OCI-LY1 (cell line): ENCODE data around the gene CCDC102B.

Experiments used
- H2AFZ ChIP-seq: fragments of 200-600 bp; sonication (generic), shearing (Covaris generic); 2 replicates; pipeline ENCODE4 v1.6.0; 2014; ENCODE audit warnings: antibody characterized with exemption, mild to moderate bottlenecking, low read length
- H3F3A ChIP-seq: fragments of 200-600 bp; sonication (generic), shearing (Covaris generic); 2 replicates; pipeline ENCODE4 v1.6.0; 2014; ENCODE audit warnings: mild to moderate bottlenecking, antibody characterized with exemption, low read length, moderate library complexity; ENCODE audit not compliant: insufficient read depth
- H3K27ac ChIP-seq: fragments of 200-600 bp; sonication (generic); 2 replicates; pipeline ENCODE4 v1.5.1; 2014; ENCODE audit warnings: low read length, mixed run types, mild to moderate bottlenecking, low read depth; ENCODE audit not compliant: poor library complexity, severe bottlenecking
- H3K27me3 ChIP-seq: fragments of 200-600 bp; sonication (generic); 2 replicates; pipeline ENCODE4 v1.6.0; 2014; ENCODE audit warnings: antibody characterized with exemption, mild to moderate bottlenecking, low read length, moderate library complexity; ENCODE audit not compliant: insufficient read depth
- H3K36me3 ChIP-seq: fragments of 200-600 bp; sonication (generic); 2 replicates; pipeline ENCODE4 v1.6.1; 2014; ENCODE audit warnings: mild to moderate bottlenecking, antibody characterized with exemption, low read length, moderate library complexity, mixed read lengths; ENCODE audit not compliant: insufficient read depth
- H3K4me1 ChIP-seq: fragments of 200-600 bp; sonication (generic); 2 replicates; pipeline ENCODE4 v1.5.1; 2014; ENCODE audit warnings: mild to moderate bottlenecking, low read length, moderate library complexity; ENCODE audit not compliant: insufficient read depth, severe bottlenecking
- H3K4me2 ChIP-seq: fragments of 200-600 bp; sonication (generic), shearing (Covaris generic); 2 replicates; pipeline ENCODE4 v1.6.1; 2014; ENCODE audit warnings: low read length
- H3K4me3 ChIP-seq: fragments of 200-600 bp; sonication (generic); 2 replicates; pipeline ENCODE4 v1.5.1; 2014; ENCODE audit warnings: low read length, low read depth, mild to moderate bottlenecking, mixed read lengths; ENCODE audit not compliant: poor library complexity, severe bottlenecking
- H3K79me2 ChIP-seq: fragments of 200-600 bp; shearing (Covaris generic); 2 replicates; pipeline ENCODE4 v1.6.1; 2016; ENCODE audit warnings: mixed run types, low read length, mixed read lengths; ENCODE audit not compliant: insufficient read depth
- H3K9ac ChIP-seq: fragments of 200-600 bp; sonication (generic), shearing (Covaris generic); 2 replicates; pipeline ENCODE4 v1.6.1; 2014; ENCODE audit warnings: mild to moderate bottlenecking, low read length, mixed read lengths
- H3K9me2 ChIP-seq: fragments of 200-600 bp; sonication (generic), shearing (Covaris generic); 2 replicates; pipeline ENCODE4 v1.6.1; 2014; ENCODE audit warnings: low read depth, mild to moderate bottlenecking, low read length, mixed read lengths
- H3K9me3 ChIP-seq: fragments of 200-600 bp; shearing (Covaris generic); 2 replicates; pipeline ENCODE4 v1.6.1; 2014; ENCODE audit warnings: low read length, mixed read lengths
- H4K20me1 ChIP-seq: fragments of 200-600 bp; sonication (generic), shearing (Covaris generic); 2 replicates; pipeline ENCODE4 v1.6.0; 2016; ENCODE audit warnings: mild to moderate bottlenecking, low read length; ENCODE audit not compliant: insufficient read depth
- EZH2 ChIP-seq: fragments of 200-600 bp; sonication (generic), shearing (Covaris generic); IDR thresholded peaks from 2 replicates; pipeline ENCODE4 v1.8.0; 2017; ENCODE audit warnings: borderline replicate concordance, mixed run types, mild to moderate bottlenecking, antibody characterized with exemption, low read length, moderate library complexity, mixed read lengths
- TF ChIP-seq, protein P1 (sequence below): fragments of 200-600 bp; sonication (generic), shearing (Covaris generic); IDR thresholded peaks from 2 replicates; pipeline ENCODE4 v1.5.1; 2017; ENCODE audit warnings: mild to moderate bottlenecking, antibody characterized with exemption, low read length, moderate library complexity, mixed read lengths

CCDC102B gene

DNA sequence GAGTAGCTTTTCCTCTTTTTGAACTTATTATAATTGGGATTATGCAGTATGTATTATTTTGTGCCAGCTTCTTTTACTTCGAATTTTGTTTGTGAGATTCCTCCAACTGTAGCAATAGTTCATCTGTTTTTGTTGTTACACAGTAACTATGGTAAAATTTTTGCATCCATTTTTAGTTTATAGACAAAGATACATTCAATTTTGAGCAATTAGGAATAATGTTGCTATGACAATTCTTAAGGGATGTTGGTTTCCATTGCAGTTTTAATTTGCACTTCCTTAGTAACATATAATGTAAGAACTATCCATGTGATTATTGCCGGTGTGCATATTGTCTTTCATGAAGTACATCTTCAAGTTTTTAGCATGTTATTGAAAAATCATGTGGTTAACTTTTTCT, 20.7 kb downstream of the CCDC102B start:
- H3K4me2 ChIP-seq: no peak overlapping the region
- TF ChIP-seq EZH2: no peak
- TF ChIP-seq, protein P1, sequence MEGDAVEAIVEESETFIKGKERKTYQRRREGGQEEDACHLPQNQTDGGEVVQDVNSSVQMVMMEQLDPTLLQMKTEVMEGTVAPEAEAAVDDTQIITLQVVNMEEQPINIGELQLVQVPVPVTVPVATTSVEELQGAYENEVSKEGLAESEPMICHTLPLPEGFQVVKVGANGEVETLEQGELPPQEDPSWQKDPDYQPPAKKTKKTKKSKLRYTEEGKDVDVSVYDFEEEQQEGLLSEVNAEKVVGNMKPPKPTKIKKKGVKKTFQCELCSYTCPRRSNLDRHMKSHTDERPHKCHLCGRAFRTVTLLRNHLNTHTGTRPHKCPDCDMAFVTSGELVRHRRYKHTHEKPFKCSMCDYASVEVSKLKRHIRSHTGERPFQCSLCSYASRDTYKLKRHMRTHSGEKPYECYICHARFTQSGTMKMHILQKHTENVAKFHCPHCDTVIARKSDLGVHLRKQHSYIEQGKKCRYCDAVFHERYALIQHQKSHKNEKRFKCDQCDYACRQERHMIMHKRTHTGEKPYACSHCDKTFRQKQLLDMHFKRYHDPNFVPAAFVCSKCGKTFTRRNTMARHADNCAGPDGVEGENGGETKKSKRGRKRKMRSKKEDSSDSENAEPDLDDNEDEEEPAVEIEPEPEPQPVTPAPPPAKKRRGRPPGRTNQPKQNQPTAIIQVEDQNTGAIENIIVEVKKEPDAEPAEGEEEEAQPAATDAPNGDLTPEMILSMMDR: no peak
- no peaks in the 10 kb centered on the region for H3K4me1 ChIP-seq
- H3K27me3 ChIP-seq: no peaks in the 10 kb centered on the region
- H2AFZ ChIP-seq: no peak overlapping the region
- H3K9me3 ChIP-seq: no peaks in the 10 kb centered on the region
- no peaks in the 10 kb centered on the region for H3K9me2 ChIP-seq
- no peaks in the 10 kb centered on the region for H3F3A ChIP-seq
- no peak overlapping the region for H3K27ac ChIP-seq
- H3K79me2 ChIP-seq: no peaks in the 10 kb centered on the region
- H3K9ac ChIP-seq: no peak overlapping the region
- no peak overlapping the region for H3K4me3 ChIP-seq
- no peaks in the 10 kb centered on the region for H4K20me1 ChIP-seq
- H3K36me3 ChIP-seq: no peaks in the 10 kb centered on the region

DNA sequence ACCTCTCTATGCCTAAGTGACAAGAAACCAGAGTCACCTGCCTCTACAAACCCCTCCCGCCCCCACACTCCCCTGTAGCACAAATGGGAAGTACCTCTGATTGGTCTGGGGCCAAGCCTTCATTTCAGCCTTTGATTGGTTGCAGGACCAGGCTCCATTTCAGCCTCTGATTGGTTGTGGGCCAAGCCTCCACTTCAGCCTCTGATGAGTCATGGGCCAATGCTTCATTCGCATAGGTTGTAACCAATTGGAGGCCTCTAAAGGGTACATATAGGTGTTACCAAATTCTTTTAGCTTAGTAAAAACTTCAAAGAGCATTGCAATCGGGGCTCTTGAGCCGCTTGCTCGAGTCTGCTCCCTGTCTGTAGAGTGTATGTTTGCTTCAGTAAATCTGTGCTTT, 25.0 kb downstream of the CCDC102B start:
- TF ChIP-seq EZH2: no peak
- TF ChIP-seq, protein P1: no peak
- H3K79me2 ChIP-seq: no peaks in the 10 kb centered on the region
- no peaks in the 10 kb centered on the region for H4K20me1 ChIP-seq
- H3F3A ChIP-seq: no peaks in the 10 kb centered on the region
- H3K36me3 ChIP-seq: no peaks in the 10 kb centered on the region
- no peaks in the 10 kb centered on the region for H3K9me2 ChIP-seq
- H3K27me3 ChIP-seq: no peaks in the 10 kb centered on the region
- H2AFZ ChIP-seq: no peak overlapping the region
- H3K27ac ChIP-seq: no peak overlapping the region
- H3K4me3 ChIP-seq: no peak overlapping the region
- no peak overlapping the region for H3K9ac ChIP-seq
- no peaks in the 10 kb centered on the region for H3K4me1 ChIP-seq
- no peak overlapping the region for H3K4me2 ChIP-seq
- H3K9me3 ChIP-seq: no peaks in the 10 kb centered on the region

DNA sequence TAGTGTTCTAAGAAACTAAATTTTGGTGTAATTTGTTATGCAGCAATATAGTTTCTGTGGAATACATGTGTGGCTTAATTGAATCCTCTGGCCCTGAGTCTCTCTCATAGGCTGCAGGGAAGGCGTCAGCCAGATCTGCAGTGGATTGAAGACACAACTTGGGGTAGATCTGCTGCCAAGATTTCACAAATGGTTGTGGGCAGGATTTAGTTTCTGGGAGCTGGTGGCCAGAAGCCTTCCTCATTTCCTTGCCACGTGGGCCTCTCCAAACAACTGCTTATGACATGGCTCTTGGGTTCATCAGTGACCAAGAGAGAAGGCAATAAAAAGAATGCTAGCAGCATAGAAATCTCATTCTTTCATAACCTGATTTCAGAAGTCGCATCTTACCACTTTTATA, 28.2 kb downstream of the CCDC102B start:
- Histone ChIP-seq H3F3A (no peaks in the 10 kb centered on the region), H3K36me3 (no peaks in the 10 kb centered on the region), H3K79me2 (no peaks in the 10 kb centered on the region), H3K4me2 (no peak overlapping the region), H3K9me3 (no peaks in the 10 kb centered on the region), H3K4me1 (no peaks in the 10 kb centered on the region), H3K27ac (no peak overlapping the region), H2AFZ (no peak overlapping the region), H3K9me2 (no peaks in the 10 kb centered on the region), H3K9ac (no peak overlapping the region), H4K20me1 (no peaks in the 10 kb centered on the region), H3K4me3 (no peak overlapping the region), H3K27me3 (no peaks in the 10 kb centered on the region)
- TF ChIP-seq, protein P1: no peak
- no peak for TF ChIP-seq EZH2
